K562 (cell line): ENCODE data around the gene FAM171A1.

Source experiments
- CTCF ChIP-seq, 3 experiments: IDR thresholded peaks in 2 of 3; conservative IDR thresholded peaks in 1 of 3; 2 replicates each; pipeline ENCODE4 v1.5.1; 2011 to 2012; ENCODE audit warnings: low read length in 3 of 3, mild to moderate bottlenecking in 3 of 3, control low read depth in 2 of 3, improper control_type of control experiment in 1 of 3, inconsistent platforms in 1 of 3, low read depth in 1 of 3, mixed read lengths in 1 of 3, moderate library complexity in 1 of 3; ENCODE audit not compliant: insufficient read depth in 2 of 3
- LEF1 ChIP-seq: fragments of 450-650 bp; IDR thresholded peaks from 2 replicates; pipeline ENCODE4 v1.6.1; 2016; ENCODE audit warnings: mild to moderate bottlenecking
- MEF2D ChIP-seq: conservative IDR thresholded peaks from 2 replicates; pipeline ENCODE4 v1.6.1; 2016; ENCODE audit warnings: low read depth, missing genetic modification characterization, missing compliant biosample characterization
- POLR2A ChIP-seq: fragments of 450-650 bp; conservative IDR thresholded peaks from 2 replicates; pipeline ENCODE4 v1.6.1; 2016
- SMAD1 ChIP-seq: fragments of 150-350 bp; IDR thresholded peaks from 2 replicates; pipeline ENCODE4 v1.6.1; 2014; ENCODE audit warnings: low read length, low read depth; ENCODE audit not compliant: partially characterized antibody
- TAF1 ChIP-seq: IDR thresholded peaks from 2 replicates; pipeline ENCODE4 v1.6.1; 2011; ENCODE audit warnings: mild to moderate bottlenecking, low read length, moderate library complexity; ENCODE audit not compliant: insufficient read depth, control insufficient read depth, severe bottlenecking; ENCODE audit errors: extremely low read depth
- TCF7L2 ChIP-seq: fragments of 150-350 bp; IDR thresholded peaks from 2 replicates; pipeline ENCODE4 v1.6.1; 2016; ENCODE audit warnings: low read depth, mild to moderate bottlenecking, low read length, moderate library complexity
- ZMIZ1 ChIP-seq, 2 experiments: fragments of 150-350 bp in 1 of 2; IDR thresholded peaks; 2 replicates each; pipeline ENCODE4 v1.6.1; 2012 to 2016; ENCODE audit warnings: low read depth in 2 of 2, low read length in 2 of 2, mild to moderate bottlenecking in 1 of 2, moderate library complexity in 1 of 2
- ZNF121 ChIP-seq: sonication (generic); formaldehyde crosslinking; conservative IDR thresholded peaks from 2 replicates; pipeline ENCODE4 v1.8.0; 2022; ENCODE audit warnings: missing genetic modification reagents
- ZNF146 ChIP-seq: IDR thresholded peaks from one replicate; pipeline ENCODE4 v1.6.1; 2018; ENCODE audit warnings: missing compliant biosample characterization; ENCODE audit not compliant: unreplicated experiment
- ZNF354B ChIP-seq: fragments of 250-450 bp; sonication (Bioruptor Pico); IDR thresholded peaks from 2 replicates; pipeline ENCODE4 v1.4.0; 2020
- ZNF77 ChIP-seq: fragments of 250-450 bp; sonication (Bioruptor Pico); IDR thresholded peaks from 2 replicates; pipeline ENCODE4 v1.5.0; 2020
- ZNF830 ChIP-seq: fragments of 250-450 bp; sonication (Bioruptor Pico); IDR thresholded peaks from 2 replicates; pipeline ENCODE4 v1.5.0; 2021; ENCODE audit warnings: mild to moderate bottlenecking

- TF ChIP-seq POLR2A (no peak), TCF7L2 (no peak), TAF1 (no peak), MEF2D (tag) (no peak), CTCF (IDR thresholded peaks at IDR 0.05 in 2 of 3, conservative IDR thresholded peaks at IDR 0.05 in 1 of 3; ENCODE audit: insufficient read depth in 2 of 3, low read depth in 1 of 3, low read length in 3 of 3) (no peak), ZNF830 (CRISPR knock-in tag) (no peak), ZNF146 (CRISPR knock-in tag) (no peak), ZNF77 (CRISPR knock-in tag) (no peak), LEF1 (no peak), SMAD1 (no peak), ZMIZ1 (IDR thresholded peaks at IDR 0.05; ENCODE audit: low read depth in 2 of 2, low read length in 2 of 2) (no peak), ZNF354B (CRISPR knock-in tag) (no peak), ZNF121 (CRISPR knock-in tag) (no peak)
Observed at GRCh38 chr10:15172306-15172840, 198.7 kb downstream of the FAM171A1 start.
